ENCODE measurements around the gene SRD5A1. TPM values are rescaled to one million over a fixed set of nuclear protein-coding genes. Genes with fewer than 3 reads are reported as not detected.

The SRD5A1 gene
- total and polyA plus RNA-seq, 2 experiments from 2014 or later = 18.2 to 87.3 TPM

DNA sequence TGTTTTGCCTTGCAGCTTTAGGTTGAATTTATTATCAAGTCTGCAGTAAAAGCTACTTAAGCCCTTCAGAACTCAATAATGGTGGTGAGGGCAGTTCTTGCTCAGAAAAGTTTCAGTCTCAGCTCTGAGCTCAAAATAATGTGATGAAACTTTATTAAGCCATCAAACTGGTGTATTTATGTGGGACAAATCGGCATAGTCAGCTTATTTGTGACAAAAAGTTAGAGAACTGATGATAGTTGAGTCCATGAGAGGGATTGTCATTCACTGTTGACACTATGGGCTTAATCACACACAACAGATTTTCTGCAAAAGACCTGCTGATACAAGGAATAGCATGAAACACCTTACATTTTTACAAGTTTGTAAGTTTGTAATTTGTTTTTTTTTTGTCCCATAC, 9.4 kb downstream of the SRD5A1 start (continued):
- TF ChIP-seq STAT1 (IDR thresholded peaks at IDR 0.05; ENCODE audit: unreplicated experiment) (no peak), CREB1 (CRISPR knock-in tag; IDR thresholded peaks at IDR 0.05; ENCODE audit: low read depth) (no peak), ZNF331 (CRISPR knock-in tag; IDR thresholded peaks at IDR 0.05; ENCODE audit: low read depth) (no peak)

DNA sequence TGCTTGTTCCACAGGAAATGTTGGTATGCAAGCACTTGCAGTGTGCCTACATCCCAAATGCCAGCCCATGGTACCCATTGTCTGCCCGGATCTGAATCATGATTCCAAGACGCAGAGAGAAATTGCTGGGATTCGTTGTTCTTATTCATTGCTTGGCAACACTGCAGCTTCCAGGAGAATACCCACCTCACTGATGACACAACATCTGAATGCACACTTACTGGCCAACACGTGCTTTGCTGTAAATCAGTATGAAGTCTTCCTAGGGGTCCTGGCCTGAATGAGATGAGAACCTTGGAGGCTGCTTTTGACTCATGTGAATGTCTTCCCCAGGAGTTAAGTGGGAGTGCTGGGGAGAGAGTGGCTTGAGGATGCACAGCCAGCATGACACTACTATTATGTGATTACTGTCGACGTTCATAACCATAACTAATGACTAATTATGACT, 11.6 kb downstream of the SRD5A1 start:
- no peaks in the 10 kb centered on the region for H3K9me2 ChIP-seq (ENCODE audit: insufficient read depth)
- Mint-ChIP-seq H3K27ac (no peak overlapping the region), H3K27me3 (ENCODE audit: insufficient read depth, low read depth, poor library complexity) (no peaks in the 10 kb centered on the region), H3K36me3 (ENCODE audit: low read depth) (peaks cover 8% of the 10 kb centered on the region), H3K9me3 (no peaks in the 10 kb centered on the region), H3K4me3 (no peak overlapping the region), H3K4me1 (peaks cover 16% of the 10 kb centered on the region)
- no peaks in the 10 kb centered on the region for H3K36me3 ChIP-seq (ENCODE audit: insufficient read depth)
- no peaks in the 10 kb centered on the region for H3F3A ChIP-seq (replicated peaks; ENCODE audit: low read depth)
- no peak overlapping the region for H2AFZ ChIP-seq
- DNase-seq (ENCODE audit: low spot score) (no peak), ATAC-seq (no peak)
- H3K4me1 ChIP-seq (ENCODE audit: insufficient read depth) = peaks cover 15% of the 10 kb centered on the region
- no peaks in the 10 kb centered on the region for H3K27me3 ChIP-seq (ENCODE audit: insufficient read depth)
- TF ChIP-seq, protein P1, sequence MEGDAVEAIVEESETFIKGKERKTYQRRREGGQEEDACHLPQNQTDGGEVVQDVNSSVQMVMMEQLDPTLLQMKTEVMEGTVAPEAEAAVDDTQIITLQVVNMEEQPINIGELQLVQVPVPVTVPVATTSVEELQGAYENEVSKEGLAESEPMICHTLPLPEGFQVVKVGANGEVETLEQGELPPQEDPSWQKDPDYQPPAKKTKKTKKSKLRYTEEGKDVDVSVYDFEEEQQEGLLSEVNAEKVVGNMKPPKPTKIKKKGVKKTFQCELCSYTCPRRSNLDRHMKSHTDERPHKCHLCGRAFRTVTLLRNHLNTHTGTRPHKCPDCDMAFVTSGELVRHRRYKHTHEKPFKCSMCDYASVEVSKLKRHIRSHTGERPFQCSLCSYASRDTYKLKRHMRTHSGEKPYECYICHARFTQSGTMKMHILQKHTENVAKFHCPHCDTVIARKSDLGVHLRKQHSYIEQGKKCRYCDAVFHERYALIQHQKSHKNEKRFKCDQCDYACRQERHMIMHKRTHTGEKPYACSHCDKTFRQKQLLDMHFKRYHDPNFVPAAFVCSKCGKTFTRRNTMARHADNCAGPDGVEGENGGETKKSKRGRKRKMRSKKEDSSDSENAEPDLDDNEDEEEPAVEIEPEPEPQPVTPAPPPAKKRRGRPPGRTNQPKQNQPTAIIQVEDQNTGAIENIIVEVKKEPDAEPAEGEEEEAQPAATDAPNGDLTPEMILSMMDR (conservative IDR thresholded peaks at IDR 0.05; ENCODE audit: low read depth in 2 of 2) = no peak
- TF ChIP-seq, protein P2, sequence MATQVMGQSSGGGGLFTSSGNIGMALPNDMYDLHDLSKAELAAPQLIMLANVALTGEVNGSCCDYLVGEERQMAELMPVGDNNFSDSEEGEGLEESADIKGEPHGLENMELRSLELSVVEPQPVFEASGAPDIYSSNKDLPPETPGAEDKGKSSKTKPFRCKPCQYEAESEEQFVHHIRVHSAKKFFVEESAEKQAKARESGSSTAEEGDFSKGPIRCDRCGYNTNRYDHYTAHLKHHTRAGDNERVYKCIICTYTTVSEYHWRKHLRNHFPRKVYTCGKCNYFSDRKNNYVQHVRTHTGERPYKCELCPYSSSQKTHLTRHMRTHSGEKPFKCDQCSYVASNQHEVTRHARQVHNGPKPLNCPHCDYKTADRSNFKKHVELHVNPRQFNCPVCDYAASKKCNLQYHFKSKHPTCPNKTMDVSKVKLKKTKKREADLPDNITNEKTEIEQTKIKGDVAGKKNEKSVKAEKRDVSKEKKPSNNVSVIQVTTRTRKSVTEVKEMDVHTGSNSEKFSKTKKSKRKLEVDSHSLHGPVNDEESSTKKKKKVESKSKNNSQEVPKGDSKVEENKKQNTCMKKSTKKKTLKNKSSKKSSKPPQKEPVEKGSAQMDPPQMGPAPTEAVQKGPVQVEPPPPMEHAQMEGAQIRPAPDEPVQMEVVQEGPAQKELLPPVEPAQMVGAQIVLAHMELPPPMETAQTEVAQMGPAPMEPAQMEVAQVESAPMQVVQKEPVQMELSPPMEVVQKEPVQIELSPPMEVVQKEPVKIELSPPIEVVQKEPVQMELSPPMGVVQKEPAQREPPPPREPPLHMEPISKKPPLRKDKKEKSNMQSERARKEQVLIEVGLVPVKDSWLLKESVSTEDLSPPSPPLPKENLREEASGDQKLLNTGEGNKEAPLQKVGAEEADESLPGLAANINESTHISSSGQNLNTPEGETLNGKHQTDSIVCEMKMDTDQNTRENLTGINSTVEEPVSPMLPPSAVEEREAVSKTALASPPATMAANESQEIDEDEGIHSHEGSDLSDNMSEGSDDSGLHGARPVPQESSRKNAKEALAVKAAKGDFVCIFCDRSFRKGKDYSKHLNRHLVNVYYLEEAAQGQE (IDR thresholded peaks at IDR 0.05; ENCODE audit: unreplicated experiment) = no peak
- TF ChIP-seq POLR2AphosphoS5 (IDR thresholded peaks at IDR 0.05; ENCODE audit: low read depth) (no peak), EZH2 (IDR thresholded peaks at IDR 0.05; ENCODE audit: low read depth, unreplicated experiment) (no peak), EZH2phosphoT487 (IDR thresholded peaks at IDR 0.05; ENCODE audit: unreplicated experiment) (no peak), CREB1 (CRISPR knock-in tag; IDR thresholded peaks at IDR 0.05; ENCODE audit: low read depth) (no peak), JUNB (IDR thresholded peaks at IDR 0.05; ENCODE audit: unreplicated experiment) (no peak), STAT1 (IDR thresholded peaks at IDR 0.05; ENCODE audit: unreplicated experiment) (no peak), ZNF331 (CRISPR knock-in tag; IDR thresholded peaks at IDR 0.05; ENCODE audit: low read depth) (no peak), NANOG (IDR thresholded peaks at IDR 0.05; ENCODE audit: borderline replicate concordance) (no peak), ZNF114 (CRISPR knock-in tag; IDR thresholded peaks at IDR 0.05) (no peak)
- TF ChIP-seq, protein P3, sequence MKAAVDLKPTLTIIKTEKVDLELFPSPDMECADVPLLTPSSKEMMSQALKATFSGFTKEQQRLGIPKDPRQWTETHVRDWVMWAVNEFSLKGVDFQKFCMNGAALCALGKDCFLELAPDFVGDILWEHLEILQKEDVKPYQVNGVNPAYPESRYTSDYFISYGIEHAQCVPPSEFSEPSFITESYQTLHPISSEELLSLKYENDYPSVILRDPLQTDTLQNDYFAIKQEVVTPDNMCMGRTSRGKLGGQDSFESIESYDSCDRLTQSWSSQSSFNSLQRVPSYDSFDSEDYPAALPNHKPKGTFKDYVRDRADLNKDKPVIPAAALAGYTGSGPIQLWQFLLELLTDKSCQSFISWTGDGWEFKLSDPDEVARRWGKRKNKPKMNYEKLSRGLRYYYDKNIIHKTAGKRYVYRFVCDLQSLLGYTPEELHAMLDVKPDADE (IDR thresholded peaks at IDR 0.05) = no peak
- TF ChIP-seq, protein P4, sequence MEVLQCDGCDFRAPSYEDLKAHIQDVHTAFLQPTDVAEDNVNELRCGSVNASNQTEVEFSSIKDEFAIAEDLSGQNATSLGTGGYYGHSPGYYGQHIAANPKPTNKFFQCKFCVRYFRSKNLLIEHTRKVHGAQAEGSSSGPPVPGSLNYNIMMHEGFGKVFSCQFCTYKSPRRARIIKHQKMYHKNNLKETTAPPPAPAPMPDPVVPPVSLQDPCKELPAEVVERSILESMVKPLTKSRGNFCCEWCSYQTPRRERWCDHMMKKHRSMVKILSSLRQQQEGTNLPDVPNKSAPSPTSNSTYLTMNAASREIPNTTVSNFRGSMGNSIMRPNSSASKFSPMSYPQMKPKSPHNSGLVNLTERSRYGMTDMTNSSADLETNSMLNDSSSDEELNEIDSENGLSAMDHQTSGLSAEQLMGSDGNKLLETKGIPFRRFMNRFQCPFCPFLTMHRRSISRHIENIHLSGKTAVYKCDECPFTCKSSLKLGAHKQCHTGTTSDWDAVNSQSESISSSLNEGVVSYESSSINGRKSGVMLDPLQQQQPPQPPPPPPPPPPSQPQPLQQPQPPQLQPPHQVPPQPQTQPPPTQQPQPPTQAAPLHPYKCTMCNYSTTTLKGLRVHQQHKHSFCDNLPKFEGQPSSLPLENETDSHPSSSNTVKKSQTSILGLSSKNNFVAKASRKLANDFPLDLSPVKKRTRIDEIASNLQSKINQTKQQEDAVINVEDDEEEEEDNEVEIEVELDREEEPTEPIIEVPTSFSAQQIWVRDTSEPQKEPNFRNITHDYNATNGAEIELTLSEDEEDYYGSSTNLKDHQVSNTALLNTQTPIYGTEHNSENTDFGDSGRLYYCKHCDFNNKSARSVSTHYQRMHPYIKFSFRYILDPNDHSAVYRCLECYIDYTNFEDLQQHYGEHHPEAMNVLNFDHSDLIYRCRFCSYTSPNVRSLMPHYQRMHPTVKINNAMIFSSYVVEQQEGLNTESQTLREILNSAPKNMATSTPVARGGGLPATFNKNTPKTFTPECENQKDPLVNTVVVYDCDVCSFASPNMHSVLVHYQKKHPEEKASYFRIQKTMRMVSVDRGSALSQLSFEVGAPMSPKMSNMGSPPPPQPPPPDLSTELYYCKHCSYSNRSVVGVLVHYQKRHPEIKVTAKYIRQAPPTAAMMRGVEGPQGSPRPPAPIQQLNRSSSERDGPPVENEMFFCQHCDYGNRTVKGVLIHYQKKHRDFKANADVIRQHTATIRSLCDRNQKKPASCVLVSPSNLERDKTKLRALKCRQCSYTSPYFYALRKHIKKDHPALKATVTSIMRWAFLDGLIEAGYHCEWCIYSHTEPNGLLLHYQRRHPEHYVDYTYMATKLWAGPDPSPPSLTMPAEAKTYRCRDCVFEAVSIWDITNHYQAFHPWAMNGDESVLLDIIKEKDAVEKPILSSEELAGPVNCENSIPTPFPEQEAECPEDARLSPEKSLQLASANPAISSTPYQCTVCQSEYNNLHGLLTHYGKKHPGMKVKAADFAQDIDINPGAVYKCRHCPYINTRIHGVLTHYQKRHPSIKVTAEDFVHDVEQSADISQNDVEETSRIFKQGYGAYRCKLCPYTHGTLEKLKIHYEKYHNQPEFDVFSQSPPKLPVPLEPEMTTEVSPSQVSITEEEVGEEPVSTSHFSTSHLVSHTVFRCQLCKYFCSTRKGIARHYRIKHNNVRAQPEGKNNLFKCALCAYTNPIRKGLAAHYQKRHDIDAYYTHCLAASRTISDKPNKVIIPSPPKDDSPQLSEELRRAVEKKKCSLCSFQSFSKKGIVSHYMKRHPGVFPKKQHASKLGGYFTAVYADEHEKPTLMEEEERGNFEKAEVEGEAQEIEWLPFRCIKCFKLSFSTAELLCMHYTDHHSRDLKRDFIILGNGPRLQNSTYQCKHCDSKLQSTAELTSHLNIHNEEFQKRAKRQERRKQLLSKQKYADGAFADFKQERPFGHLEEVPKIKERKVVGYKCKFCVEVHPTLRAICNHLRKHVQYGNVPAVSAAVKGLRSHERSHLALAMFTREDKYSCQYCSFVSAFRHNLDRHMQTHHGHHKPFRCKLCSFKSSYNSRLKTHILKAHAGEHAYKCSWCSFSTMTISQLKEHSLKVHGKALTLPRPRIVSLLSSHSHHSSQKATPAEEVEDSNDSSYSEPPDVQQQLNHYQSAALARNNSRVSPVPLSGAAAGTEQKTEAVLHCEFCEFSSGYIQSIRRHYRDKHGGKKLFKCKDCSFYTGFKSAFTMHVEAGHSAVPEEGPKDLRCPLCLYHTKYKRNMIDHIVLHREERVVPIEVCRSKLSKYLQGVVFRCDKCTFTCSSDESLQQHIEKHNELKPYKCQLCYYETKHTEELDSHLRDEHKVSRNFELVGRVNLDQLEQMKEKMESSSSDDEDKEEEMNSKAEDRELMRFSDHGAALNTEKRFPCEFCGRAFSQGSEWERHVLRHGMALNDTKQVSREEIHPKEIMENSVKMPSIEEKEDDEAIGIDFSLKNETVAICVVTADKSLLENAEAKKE (CRISPR knock-in tag; IDR thresholded peaks at IDR 0.05) = no peak
- H3K4me3 ChIP-seq = no peak overlapping the region
- H4K20me1 ChIP-seq (replicated peaks; ENCODE audit: insufficient read depth) = peaks cover 28% of the 10 kb centered on the region
- no peak overlapping the region for H3K4me2 ChIP-seq
- H3K79me2 ChIP-seq (replicated peaks; ENCODE audit: insufficient read depth) = peaks cover 67% of the 10 kb centered on the region
- H3K27ac ChIP-seq (ENCODE audit: low read depth) = no peak overlapping the region
